OCI-LY3 (cell line): ENCODE results near the gene LYZL6.
"Not testable (repeated sequence)": the region's sequence is repeated elsewhere in the genome, so short reads cannot be mapped to it uniquely, and the experiment has no call there.

Experiments
- H2AFZ ChIP-seq: fragments of 200-600, 300-600 bp; shearing (Covaris generic); 2 replicates; pipeline ENCODE4 v1.6.0; 2014; ENCODE audit warnings: antibody characterized with exemption, low read depth, low read length
- H3K27ac ChIP-seq: fragments of 200-600, 300-600 bp; sonication (generic); 2 replicates; pipeline ENCODE4 v1.5.1; 2014; ENCODE audit warnings: mild to moderate bottlenecking, low read length, moderate library complexity, mixed read lengths
- H3K27me3 ChIP-seq: fragments of 200-600, 300-600 bp; sonication (generic); 2 replicates; pipeline ENCODE4 v1.6.1; 2014; ENCODE audit warnings: low read depth, low read length, mixed read lengths
- H3K36me3 ChIP-seq: fragments of 200-600, 300-600 bp; sonication (generic); replicated peaks from 2 replicates; pipeline ENCODE3; 2014; ENCODE audit warnings: low read depth, low read length, mixed read lengths
- H3K4me1 ChIP-seq: fragments of 300-600, 200-600 bp; sonication (generic); 2 replicates; pipeline ENCODE4 v1.6.1; 2014; ENCODE audit warnings: low read length, mixed read lengths
- H3K4me2 ChIP-seq: fragments of 200-600, 300-600 bp; sonication (generic); 2 replicates; pipeline ENCODE4 v1.6.1; 2014; ENCODE audit warnings: low read length, mixed read lengths
- H3K4me3 ChIP-seq: fragments of 300-600, 200-600 bp; sonication (generic); 2 replicates; pipeline ENCODE4 v1.5.1; 2014; ENCODE audit warnings: antibody characterized with exemption, mild to moderate bottlenecking, low read length, moderate library complexity
- H3K79me2 ChIP-seq: fragments of 300-600, 200-600 bp; shearing (Covaris generic); 2 replicates; pipeline ENCODE4 v1.6.1; 2014; ENCODE audit warnings: mild to moderate bottlenecking, low read length, mixed read lengths
- H3K9ac ChIP-seq: fragments of 300-600, 200-600 bp; shearing (Covaris generic); 2 replicates; pipeline ENCODE4 v1.6.0; 2014; ENCODE audit warnings: mild to moderate bottlenecking, low read length, moderate library complexity
- H3K9me3 ChIP-seq: fragments of 200-600, 300-600 bp; shearing (Covaris generic); 2 replicates; pipeline ENCODE4 v1.6.1; 2014; ENCODE audit warnings: low read length, mixed read lengths; ENCODE audit not compliant: insufficient read depth
- H4K20me1 ChIP-seq: fragments of 200-600, 300-600 bp; sonication (generic); 2 replicates; pipeline ENCODE4 v1.6.1; 2016; ENCODE audit warnings: low read length, mixed read lengths; ENCODE audit not compliant: insufficient read depth
- CTCF ChIP-seq: fragments of 200-600, 300-600 bp; sonication (generic); IDR thresholded peaks from 2 replicates; pipeline ENCODE4 v1.5.1; 2014; ENCODE audit warnings: antibody characterized with exemption, low read length, low read depth
- EZH2phosphoT487 ChIP-seq: fragments of 200-600 bp; shearing (Covaris generic); IDR thresholded peaks from 2 replicates; pipeline ENCODE4 v1.6.1; 2018; ENCODE audit warnings: antibody characterized with exemption, mixed run types, low read depth

LYZL6 gene

GRCh38 chr17:35900280-35900679 is 43.2 kb downstream of the LYZL6 start:
- TF ChIP-seq EZH2phosphoT487 (no peak), CTCF (no peak)
- no peaks in the 10 kb centered on the region for H3K27me3 ChIP-seq
- H3K27ac ChIP-seq: no peak overlapping the region
- H3K4me1 ChIP-seq: peaks cover 13% of the 10 kb centered on the region; the same call in 1 of the 2 replicates
- no peaks in the 10 kb centered on the region for H3K36me3 ChIP-seq
- no peaks in the 10 kb centered on the region for H3K9me3 ChIP-seq
- H3K4me2 ChIP-seq: no peak overlapping the region
- no peaks in the 10 kb centered on the region for H4K20me1 ChIP-seq
- no peak overlapping the region for H2AFZ ChIP-seq
- H3K4me3 ChIP-seq: no peak overlapping the region
- H3K9ac ChIP-seq: no peak overlapping the region
- H3K79me2 ChIP-seq: no peaks in the 10 kb centered on the region

GRCh38 chr17:35898283-35899070 is 45.0 kb downstream of the LYZL6 start:
- Histone ChIP-seq H3K4me1 (peaks cover 13% of the 10 kb centered on the region; the same call in 1 of the 2 replicates), H3K27ac (no peak overlapping the region), H3K27me3 (no peaks in the 10 kb centered on the region), H3K4me2 (no peak overlapping the region), H4K20me1 (no peaks in the 10 kb centered on the region), H3K9ac (no peak overlapping the region), H3K36me3 (no peaks in the 10 kb centered on the region), H3K79me2 (no peaks in the 10 kb centered on the region), H3K4me3 (no peak overlapping the region), H2AFZ (no peak overlapping the region), H3K9me3 (no peaks in the 10 kb centered on the region)
- TF ChIP-seq CTCF (no peak), EZH2phosphoT487 (no peak)

- not testable (repeated sequence) for H3K9ac ChIP-seq, H3K9me3 ChIP-seq, H3K79me2 ChIP-seq, H3K4me3 ChIP-seq, H4K20me1 ChIP-seq, H3K36me3 ChIP-seq, H3K27ac ChIP-seq, H3K4me2 ChIP-seq, H2AFZ ChIP-seq, H3K27me3 ChIP-seq
- H3K4me1 ChIP-seq: peaks cover 16% of the 10 kb centered on the region
Observed at GRCh38 chr17:35897772-35898171, 45.7 kb downstream of the LYZL6 start.

- Histone ChIP-seq H3K4me3 (no peak overlapping the region), H3K9me3 (no peaks in the 10 kb centered on the region), H4K20me1 (no peaks in the 10 kb centered on the region), H3K79me2 (no peaks in the 10 kb centered on the region), H3K27me3 (no peaks in the 10 kb centered on the region), H3K9ac (no peak overlapping the region), H3K4me1 (peaks cover 29% of the 10 kb centered on the region), H3K27ac (no peak overlapping the region), H3K4me2 (no peak overlapping the region), H2AFZ (no peak overlapping the region), H3K36me3 (no peaks in the 10 kb centered on the region)
- no peak for TF ChIP-seq EZH2phosphoT487
- TF ChIP-seq CTCF: no peak
Observed at GRCh38 chr17:35895636-35896587, 47.6 kb downstream of the LYZL6 start.
